Mesendoderm (in vitro differentiated cells): ENCODE results near the gene NAV2.

Source experiments
- DNase-seq: peaks from one replicate; pipeline ENCODE4 v3.0.0; 2013
- H2AK5ac ChIP-seq: 2 replicates; pipeline ENCODE4 v1.6.1; 2013; ENCODE audit warnings: low read length, inconsistent platforms
- H2BK120ac ChIP-seq: 2 replicates; pipeline ENCODE4 v1.6.1; 2013; ENCODE audit warnings: low read depth, mild to moderate bottlenecking, low read length, moderate library complexity, mixed read lengths
- H2BK15ac ChIP-seq: replicated peaks from 2 replicates; pipeline ENCODE4 v1.6.1; 2013; ENCODE audit warnings: low read depth, mild to moderate bottlenecking, moderate library complexity
- H2BK5ac ChIP-seq: 2 replicates; pipeline ENCODE4 v1.6.1; 2013; ENCODE audit warnings: low read length, inconsistent platforms
- H3K18ac ChIP-seq: 2 replicates; pipeline ENCODE4 v1.6.1; 2013; ENCODE audit warnings: mild to moderate bottlenecking, low read length, mixed read lengths
- H3K23ac ChIP-seq: one replicate; pipeline ENCODE4 v1.6.1; 2013; ENCODE audit warnings: low read length
- H3K27ac ChIP-seq: 2 replicates; pipeline ENCODE4 v1.5.1; 2013; ENCODE audit warnings: low read depth, mild to moderate bottlenecking, inconsistent platforms, low read length, moderate library complexity
- H3K27me3 ChIP-seq: 2 replicates; pipeline ENCODE4 v1.6.1; 2013; ENCODE audit warnings: low read length, control low read depth, mild to moderate bottlenecking, inconsistent platforms; ENCODE audit not compliant: insufficient read depth, poor library complexity
- H3K36me3 ChIP-seq: 2 replicates; pipeline ENCODE4 v1.6.1; 2013; ENCODE audit warnings: low read length, inconsistent platforms; ENCODE audit not compliant: control insufficient read depth, insufficient read depth
- H3K4ac ChIP-seq: one replicate; pipeline ENCODE4 v1.6.1; 2013; ENCODE audit warnings: low read depth, mild to moderate bottlenecking, low read length, moderate library complexity
- H3K4me1 ChIP-seq: 2 replicates; pipeline ENCODE4 v1.6.1; 2013; ENCODE audit warnings: low read depth, low read length, inconsistent platforms; ENCODE audit not compliant: control insufficient read depth
- H3K4me2 ChIP-seq: 2 replicates; pipeline ENCODE4 v1.6.1; 2013; ENCODE audit warnings: low read length
- H3K4me3 ChIP-seq: 2 replicates; pipeline ENCODE4 v1.5.1; 2013; ENCODE audit warnings: mild to moderate bottlenecking, low read length
- H3K56ac ChIP-seq: one replicate; pipeline ENCODE4 v1.6.1; 2013; ENCODE audit warnings: low read length
- H3K79me1 ChIP-seq: 2 replicates; pipeline ENCODE4 v1.6.1; 2013; ENCODE audit warnings: low read length, inconsistent platforms
- H3K79me2 ChIP-seq: 2 replicates; pipeline ENCODE4 v1.6.1; 2013; ENCODE audit warnings: mild to moderate bottlenecking, low read length; ENCODE audit not compliant: control insufficient read depth, insufficient read depth
- H3K9ac ChIP-seq: 2 replicates; pipeline ENCODE4 v1.6.1; 2013; ENCODE audit warnings: low read length, inconsistent platforms
- H4K5ac ChIP-seq: one replicate; pipeline ENCODE4 v1.6.1; 2013; ENCODE audit warnings: low read length
- H4K8ac ChIP-seq: one replicate; pipeline ENCODE4 v1.6.1; 2013; ENCODE audit warnings: low read depth, mild to moderate bottlenecking, control low read depth, low read length, moderate library complexity
- WGBS: extraction: QIAGEN DNeasy Blood & Tissue Kit; methylation state at CpG from one replicate; pipeline ENCODE4 v1.1.7; 2013; ENCODE audit warnings: low lambda C conversion rate, missing lambda C conversion rate; ENCODE audit not compliant: insufficient coverage; ENCODE audit errors: extremely low coverage; 5-methylcytosine and 5-hydroxymethylcytosine counted together

NAV2 gene

GRCh38 chr11:19917069-19917468 is 204.4 kb downstream of the NAV2 start:
- Histone ChIP-seq H3K4me3 (no peak overlapping the region), H3K4ac (no peak overlapping the region), H2BK5ac (no peak overlapping the region), H3K27me3 (no peaks in the 10 kb centered on the region), H3K56ac (no peak overlapping the region), H3K27ac (no peak overlapping the region), H4K5ac (no peak overlapping the region), H2BK15ac (no peak overlapping the region), H3K79me1 (no peaks in the 10 kb centered on the region), H2BK120ac (no peak overlapping the region), H4K8ac (no peak overlapping the region), H3K4me2 (no peak overlapping the region), H2AK5ac (no peak overlapping the region), H3K9ac (no peak overlapping the region), H3K4me1 (no peaks in the 10 kb centered on the region), H3K36me3 (no peaks in the 10 kb centered on the region), H3K79me2 (no peaks in the 10 kb centered on the region), H3K18ac (no peak overlapping the region), H3K23ac (no peak overlapping the region)
- no CpG with 5 or more reads among the region's 1 CpG for WGBS
- no peak for DNase-seq

GRCh38 chr11:19918302-19919049 is 205.8 kb downstream of the NAV2 start:
- Histone ChIP-seq H3K23ac (no peak overlapping the region), H4K8ac (no peak overlapping the region), H3K4me3 (no peak overlapping the region), H4K5ac (no peak overlapping the region), H2BK5ac (no peak overlapping the region), H3K27ac (no peak overlapping the region), H3K4ac (no peak overlapping the region), H3K36me3 (no peaks in the 10 kb centered on the region), H3K79me1 (no peaks in the 10 kb centered on the region), H2AK5ac (no peak overlapping the region), H2BK15ac (no peak overlapping the region), H3K79me2 (no peaks in the 10 kb centered on the region), H3K56ac (no peak overlapping the region), H3K4me1 (no peaks in the 10 kb centered on the region), H3K9ac (no peak overlapping the region), H3K18ac (no peak overlapping the region), H3K4me2 (no peak overlapping the region), H2BK120ac (no peak overlapping the region), H3K27me3 (no peaks in the 10 kb centered on the region)
- DNase-seq, result no peak
- WGBS, result no CpG with 5 or more reads among the region's 5 CpGs

- Histone ChIP-seq H3K4ac (no peak overlapping the region), H3K56ac (no peak overlapping the region), H4K5ac (no peak overlapping the region), H3K23ac (no peak overlapping the region), H3K4me3 (no peak overlapping the region), H2BK120ac (no peak overlapping the region), H2AK5ac (no peak overlapping the region), H3K36me3 (no peaks in the 10 kb centered on the region), H3K18ac (no peak overlapping the region), H3K27me3 (no peaks in the 10 kb centered on the region), H4K8ac (no peak overlapping the region), H3K79me2 (no peaks in the 10 kb centered on the region), H2BK15ac (no peak overlapping the region), H2BK5ac (no peak overlapping the region), H3K4me1 (no peaks in the 10 kb centered on the region), H3K9ac (no peak overlapping the region), H3K79me1 (no peaks in the 10 kb centered on the region), H3K4me2 (no peak overlapping the region), H3K27ac (no peak overlapping the region)
- 100% methylated on average over 2 of the region's 7 CpGs for WGBS
- DNase-seq, result no peak
Measured at GRCh38 chr11:19919050-19919561, 206.5 kb downstream of the NAV2 start.

- H4K8ac ChIP-seq, result no peak overlapping the region
- no peak overlapping the region for H2BK15ac ChIP-seq
- no peak overlapping the region for H3K4me3 ChIP-seq
- H2BK5ac ChIP-seq, result no peak overlapping the region
- H4K5ac ChIP-seq, result no peak overlapping the region
- H3K79me1 ChIP-seq, result no peaks in the 10 kb centered on the region
- no peak overlapping the region for H3K4me2 ChIP-seq
- H3K18ac ChIP-seq, result no peak overlapping the region
- H3K79me2 ChIP-seq, result no peaks in the 10 kb centered on the region
- H3K4me1 ChIP-seq, result no peaks in the 10 kb centered on the region
- WGBS, result no CpG with 5 or more reads among the region's 2 CpGs
- no peak overlapping the region for H3K27ac ChIP-seq
- H3K27me3 ChIP-seq, result no peaks in the 10 kb centered on the region
- H3K36me3 ChIP-seq, result no peaks in the 10 kb centered on the region
- H3K9ac ChIP-seq, result no peak overlapping the region
- no peak overlapping the region for H3K4ac ChIP-seq
- H2BK120ac ChIP-seq, result no peak overlapping the region
- H3K23ac ChIP-seq, result no peak overlapping the region
- no peak overlapping the region for H2AK5ac ChIP-seq
- no peak overlapping the region for H3K56ac ChIP-seq
- no peak for DNase-seq
Measured at GRCh38 chr11:19920982-19921381, 208.3 kb downstream of the NAV2 start.

- no peak overlapping the region for H2BK15ac ChIP-seq
- WGBS, result no CpG with 5 or more reads among the region's 3 CpGs
- H3K4me2 ChIP-seq, result no peak overlapping the region
- H3K36me3 ChIP-seq, result no peaks in the 10 kb centered on the region
- no peak overlapping the region for H4K5ac ChIP-seq
- H3K18ac ChIP-seq, result no peak overlapping the region
- no peaks in the 10 kb centered on the region for H3K79me1 ChIP-seq
- no peak overlapping the region for H3K27ac ChIP-seq
- no peaks in the 10 kb centered on the region for H3K79me2 ChIP-seq
- H3K4me1 ChIP-seq, result no peaks in the 10 kb centered on the region
- H2AK5ac ChIP-seq, result no peak overlapping the region
- H4K8ac ChIP-seq, result no peak overlapping the region
- no peak overlapping the region for H3K4ac ChIP-seq
- no peak overlapping the region for H2BK120ac ChIP-seq
- H3K27me3 ChIP-seq, result no peaks in the 10 kb centered on the region
- H3K23ac ChIP-seq, result no peak overlapping the region
- no peak overlapping the region for H3K56ac ChIP-seq
- no peak overlapping the region for H3K4me3 ChIP-seq
- H2BK5ac ChIP-seq, result no peak overlapping the region
- no peak for DNase-seq
- no peak overlapping the region for H3K9ac ChIP-seq
Measured at GRCh38 chr11:19921976-19922688, 209.5 kb downstream of the NAV2 start.
